HEK293 (cell line): ENCODE measurements around the gene SRP9.

Source experiments
- AEBP2 ChIP-seq: fragments of 450-650 bp; formaldehyde crosslinking; IDR thresholded peaks from 2 replicates; pipeline ENCODE4 v1.5.1; 2016; ENCODE audit warnings: missing biosample characterization, missing genetic modification characterization, borderline replicate concordance
- GLI2 ChIP-seq: fragments of 450-650 bp; formaldehyde crosslinking; IDR thresholded peaks from 2 replicates; pipeline ENCODE4; 2017; ENCODE audit warnings: missing biosample characterization, missing genetic modification characterization, low read depth, borderline replicate concordance
- SP2 ChIP-seq: fragments of 450-650 bp; formaldehyde crosslinking; IDR thresholded peaks from 2 replicates; pipeline ENCODE4 v1.5.1; 2016; ENCODE audit warnings: missing biosample characterization, missing genetic modification characterization
- YY1 ChIP-seq: fragments of 450-650 bp; formaldehyde crosslinking; IDR thresholded peaks from 2 replicates; pipeline ENCODE4 v1.5.1; 2018; ENCODE audit warnings: missing biosample characterization, missing genetic modification characterization
- ZBTB1 ChIP-seq: fragments of 450-650 bp; formaldehyde crosslinking; IDR thresholded peaks from 2 replicates; pipeline ENCODE4 v1.5.1; 2016; ENCODE audit warnings: missing biosample characterization, missing genetic modification characterization
- ZBTB6 ChIP-seq: fragments of 450-650 bp; formaldehyde crosslinking; IDR thresholded peaks from 2 replicates; pipeline ENCODE4 v1.5.1; 2017; ENCODE audit warnings: missing biosample characterization, missing genetic modification characterization
- ZFP3 ChIP-seq: fragments of 450-650 bp; formaldehyde crosslinking; IDR thresholded peaks from 2 replicates; pipeline ENCODE4 v1.5.1; 2016; ENCODE audit warnings: low read depth, missing biosample characterization, missing genetic modification characterization
- ZFP69B ChIP-seq: fragments of 450-650 bp; formaldehyde crosslinking; IDR thresholded peaks from 2 replicates; pipeline ENCODE4 v1.5.1; 2016; ENCODE audit warnings: missing biosample characterization, missing genetic modification characterization
- ZNF10 ChIP-seq: fragments of 450-650 bp; formaldehyde crosslinking; IDR thresholded peaks from 2 replicates; pipeline ENCODE4 v1.5.1; 2017; ENCODE audit warnings: missing biosample characterization, missing genetic modification characterization
- ZNF146 ChIP-seq: fragments of 450-650 bp; formaldehyde crosslinking; IDR thresholded peaks from 2 replicates; pipeline ENCODE4 v1.5.1; 2016; ENCODE audit warnings: missing biosample characterization, missing genetic modification characterization
- ZNF266 ChIP-seq: fragments of 450-650 bp; formaldehyde crosslinking; IDR thresholded peaks from 2 replicates; pipeline ENCODE4 v1.5.1; 2016; ENCODE audit warnings: missing biosample characterization, missing genetic modification characterization, low read depth
- ZNF335 ChIP-seq: fragments of 450-650 bp; formaldehyde crosslinking; conservative IDR thresholded peaks from 2 replicates; pipeline ENCODE4 v1.5.1; 2016; ENCODE audit warnings: missing biosample characterization, missing genetic modification characterization
- ZNF514 ChIP-seq: fragments of 450-650 bp; formaldehyde crosslinking; IDR thresholded peaks from 2 replicates; pipeline ENCODE4 v1.5.1; 2016; ENCODE audit warnings: missing biosample characterization, missing genetic modification characterization
- ZNF530 ChIP-seq: fragments of 450-650 bp; formaldehyde crosslinking; IDR thresholded peaks from 2 replicates; pipeline ENCODE4 v1.5.1; 2016; ENCODE audit warnings: low read depth, missing biosample characterization, missing genetic modification characterization
- ZNF561 ChIP-seq: fragments of 450-650 bp; IDR thresholded peaks from 2 replicates; pipeline ENCODE4 v1.5.1; 2018; ENCODE audit warnings: missing biosample characterization, missing genetic modification characterization, borderline replicate concordance
- ZNF629 ChIP-seq: fragments of 450-650 bp; formaldehyde crosslinking; IDR thresholded peaks from 2 replicates; pipeline ENCODE4 v1.5.1; 2017; ENCODE audit warnings: missing biosample characterization, missing genetic modification characterization
- ZNF747 ChIP-seq: fragments of 450-650 bp; formaldehyde crosslinking; IDR thresholded peaks from 2 replicates; pipeline ENCODE4 v1.5.1; 2016; ENCODE audit warnings: missing biosample characterization, missing genetic modification characterization
- ZNF76 ChIP-seq: fragments of 450-650 bp; formaldehyde crosslinking; IDR thresholded peaks from 2 replicates; pipeline ENCODE4; 2016; ENCODE audit warnings: low read depth, missing biosample characterization, missing genetic modification characterization, borderline replicate concordance
- ZNF776 ChIP-seq: fragments of 450-650 bp; formaldehyde crosslinking; IDR thresholded peaks from 2 replicates; pipeline ENCODE4 v1.5.0; 2017; ENCODE audit warnings: missing biosample characterization, missing genetic modification characterization, borderline replicate concordance
- ZNF777 ChIP-seq: fragments of 450-650 bp; formaldehyde crosslinking; IDR thresholded peaks from 2 replicates; pipeline ENCODE4 v1.5.1; 2017; ENCODE audit warnings: missing biosample characterization, missing genetic modification characterization, borderline replicate concordance
- ZNF843 ChIP-seq: fragments of 450-650 bp; formaldehyde crosslinking; IDR thresholded peaks from 2 replicates; pipeline ENCODE4 v1.5.1; 2016; ENCODE audit warnings: missing biosample characterization, missing genetic modification characterization
- TF ChIP-seq, protein P1 (sequence below): fragments of 450-650 bp; formaldehyde crosslinking; IDR thresholded peaks from 2 replicates; pipeline ENCODE4; 2016; ENCODE audit warnings: missing biosample characterization, missing genetic modification characterization
- TF ChIP-seq, protein P2 (sequence below): fragments of 450-650 bp; formaldehyde crosslinking; IDR thresholded peaks from 2 replicates; pipeline ENCODE4 v1.5.1; 2016; ENCODE audit warnings: missing biosample characterization, missing genetic modification characterization
- TF ChIP-seq, protein P3 (sequence below): fragments of 450-650 bp; formaldehyde crosslinking; conservative IDR thresholded peaks from 2 replicates; pipeline ENCODE4 v1.5.1; 2016; ENCODE audit warnings: low read depth, missing biosample characterization, missing genetic modification characterization

The SRP9 gene

GRCh38 chr1:225746361-225747179, 31.1 kb upstream of the SRP9 start (continued):
- TF ChIP-seq ZNF561 (tag by site-specific recombination) (peak; percentile 88), SP2 (tag by site-specific recombination) (no peak), ZNF146 (tag by site-specific recombination) (no peak), ZFP69B (tag by site-specific recombination) (0 out of 2 replicates have a peak, but pooled peaks have one; percentile 39), ZNF629 (peak; percentile 60), ZNF747 (tag by site-specific recombination) (no peak), ZBTB1 (tag by site-specific recombination) (no peak), ZFP3 (tag by site-specific recombination) (no peak), ZNF10 (tag by site-specific recombination) (no peak), ZNF266 (no peak), GLI2 (tag by site-specific recombination) (no peak), ZNF335 (tag by site-specific recombination) (peak; percentile 95), ZNF514 (tag by site-specific recombination) (no peak), ZNF776 (no peak), ZNF530 (no peak), ZBTB6 (tag by site-specific recombination) (no peak), ZNF843 (no peak), ZNF76 (tag by site-specific recombination) (no peak), AEBP2 (tag by site-specific recombination) (no peak), ZNF777 (tag by site-specific recombination) (no peak), YY1 (tag by site-specific recombination) (no peak)
- TF ChIP-seq, protein P1, sequence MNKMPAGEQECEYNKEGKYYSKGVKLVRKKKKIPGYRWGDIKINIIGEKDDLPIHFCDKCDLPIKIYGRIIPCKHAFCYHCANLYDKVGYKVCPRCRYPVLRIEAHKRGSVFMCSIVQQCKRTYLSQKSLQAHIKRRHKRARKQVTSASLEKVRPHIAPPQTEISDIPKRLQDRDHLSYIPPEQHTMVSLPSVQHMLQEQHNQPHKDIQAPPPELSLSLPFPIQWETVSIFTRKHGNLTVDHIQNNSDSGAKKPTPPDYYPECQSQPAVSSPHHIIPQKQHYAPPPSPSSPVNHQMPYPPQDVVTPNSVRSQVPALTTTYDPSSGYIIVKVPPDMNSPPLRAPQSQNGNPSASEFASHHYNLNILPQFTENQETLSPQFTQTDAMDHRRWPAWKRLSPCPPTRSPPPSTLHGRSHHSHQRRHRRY = no peak
- TF ChIP-seq, protein P2, sequence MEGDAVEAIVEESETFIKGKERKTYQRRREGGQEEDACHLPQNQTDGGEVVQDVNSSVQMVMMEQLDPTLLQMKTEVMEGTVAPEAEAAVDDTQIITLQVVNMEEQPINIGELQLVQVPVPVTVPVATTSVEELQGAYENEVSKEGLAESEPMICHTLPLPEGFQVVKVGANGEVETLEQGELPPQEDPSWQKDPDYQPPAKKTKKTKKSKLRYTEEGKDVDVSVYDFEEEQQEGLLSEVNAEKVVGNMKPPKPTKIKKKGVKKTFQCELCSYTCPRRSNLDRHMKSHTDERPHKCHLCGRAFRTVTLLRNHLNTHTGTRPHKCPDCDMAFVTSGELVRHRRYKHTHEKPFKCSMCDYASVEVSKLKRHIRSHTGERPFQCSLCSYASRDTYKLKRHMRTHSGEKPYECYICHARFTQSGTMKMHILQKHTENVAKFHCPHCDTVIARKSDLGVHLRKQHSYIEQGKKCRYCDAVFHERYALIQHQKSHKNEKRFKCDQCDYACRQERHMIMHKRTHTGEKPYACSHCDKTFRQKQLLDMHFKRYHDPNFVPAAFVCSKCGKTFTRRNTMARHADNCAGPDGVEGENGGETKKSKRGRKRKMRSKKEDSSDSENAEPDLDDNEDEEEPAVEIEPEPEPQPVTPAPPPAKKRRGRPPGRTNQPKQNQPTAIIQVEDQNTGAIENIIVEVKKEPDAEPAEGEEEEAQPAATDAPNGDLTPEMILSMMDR = peak; percentile 51; the same call in 1 of the 2 replicates
- TF ChIP-seq, protein P3, sequence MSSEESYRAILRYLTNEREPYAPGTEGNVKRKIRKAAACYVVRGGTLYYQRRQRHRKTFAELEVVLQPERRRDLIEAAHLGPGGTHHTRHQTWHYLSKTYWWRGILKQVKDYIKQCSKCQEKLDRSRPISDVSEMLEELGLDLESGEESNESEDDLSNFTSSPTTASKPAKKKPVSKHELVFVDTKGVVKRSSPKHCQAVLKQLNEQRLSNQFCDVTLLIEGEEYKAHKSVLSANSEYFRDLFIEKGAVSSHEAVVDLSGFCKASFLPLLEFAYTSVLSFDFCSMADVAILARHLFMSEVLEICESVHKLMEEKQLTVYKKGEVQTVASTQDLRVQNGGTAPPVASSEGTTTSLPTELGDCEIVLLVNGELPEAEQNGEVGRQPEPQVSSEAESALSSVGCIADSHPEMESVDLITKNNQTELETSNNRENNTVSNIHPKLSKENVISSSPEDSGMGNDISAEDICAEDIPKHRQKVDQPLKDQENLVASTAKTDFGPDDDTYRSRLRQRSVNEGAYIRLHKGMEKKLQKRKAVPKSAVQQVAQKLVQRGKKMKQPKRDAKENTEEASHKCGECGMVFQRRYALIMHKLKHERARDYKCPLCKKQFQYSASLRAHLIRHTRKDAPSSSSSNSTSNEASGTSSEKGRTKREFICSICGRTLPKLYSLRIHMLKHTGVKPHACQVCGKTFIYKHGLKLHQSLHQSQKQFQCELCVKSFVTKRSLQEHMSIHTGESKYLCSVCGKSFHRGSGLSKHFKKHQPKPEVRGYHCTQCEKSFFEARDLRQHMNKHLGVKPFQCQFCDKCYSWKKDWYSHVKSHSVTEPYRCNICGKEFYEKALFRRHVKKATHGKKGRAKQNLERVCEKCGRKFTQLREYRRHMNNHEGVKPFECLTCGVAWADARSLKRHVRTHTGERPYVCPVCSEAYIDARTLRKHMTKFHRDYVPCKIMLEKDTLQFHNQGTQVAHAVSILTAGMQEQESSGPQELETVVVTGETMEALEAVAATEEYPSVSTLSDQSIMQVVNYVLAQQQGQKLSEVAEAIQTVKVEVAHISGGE = no peak
- TF ChIP-seq, all 188 proteins: peak for 34
